GM10248 (cell line): ENCODE data around the gene SPECC1.

Source experiments
- CTCF ChIA-PET: fragments of 300-600 bp; sonication (Branson Sonifier 250); formaldehyde crosslinking; extraction: SDS; loops from one replicate; lab custom pipeline; 2021; ENCODE audit warnings: antibody characterized with exemption; lab: Yijun Ruan, JAX
- POLR2A ChIA-PET: fragments of 350-650 bp; sonication (Branson Sonifier 250); formaldehyde crosslinking; extraction: SDS; loops from one replicate; lab custom pipeline; 2020; ENCODE audit warnings: antibody characterized with exemption; lab: Yijun Ruan, JAX
- DNase-seq: peaks from one replicate; pipeline ENCODE4 v3.0.0; 2012; ENCODE audit errors: extremely low spot score
- CTCF ChIP-seq: IDR thresholded peaks from 2 replicates; pipeline ENCODE4 v1.5.1; 2012; ENCODE audit warnings: mild to moderate bottlenecking, low read depth; ENCODE audit errors: extremely low read depth, missing control alignments, control extremely low read depth

SPECC1 gene

GRCh38 chr17:20043021-20043420 lies 33.9 kb downstream of the SPECC1 start:
- ChIA-PET CTCF (interaction anchor here (0.9 to 2.3 kb wide), 5 partner anchors 11 to 50 kb away, joined by 5 to 7 read pairs (median 5); partner anchors contain the start of gene SPECC1), POLR2A (no interaction called here)
- DNase-seq: no peak
- TF ChIP-seq CTCF: no peak

- TF ChIP-seq CTCF: no peak
- no peak for DNase-seq
- ChIA-PET POLR2A (no interaction called here), CTCF (no interaction called here)
Observed at GRCh38 chr17:20045476-20045875, 36.3 kb downstream of the SPECC1 start.

GRCh38 chr17:20046629-20047028 lies 37.5 kb downstream of the SPECC1 start:
- DNase-seq: no peak
- ChIA-PET POLR2A (no interaction called here), CTCF (no interaction called here)
- TF ChIP-seq CTCF: no peak

GRCh38 chr17:20051624-20052023 lies 42.5 kb downstream of the SPECC1 start:
- ChIA-PET POLR2A (no interaction called here), CTCF (no interaction called here)
- no peak for DNase-seq
- TF ChIP-seq CTCF: no peak

- no peak for TF ChIP-seq CTCF
- POLR2A ChIA-PET: no interaction called here
- CTCF ChIA-PET: interaction anchor here (1.6 kb wide), 1 partner anchor 10 kb away, joined by 5 read pairs; no protein-coding TSS in a partner anchor
- DNase-seq: no peak
Observed at GRCh38 chr17:20053361-20053964, 44.3 kb downstream of the SPECC1 start.

GRCh38 chr17:20059728-20060188 lies 50.6 kb downstream of the SPECC1 start:
- CTCF ChIA-PET: interaction anchor here (1.0 to 1.6 kb wide), 6 partner anchors 15 to 67 kb away, joined by 3 to 5 read pairs (median 4); partner anchors contain the start of gene SPECC1
- POLR2A ChIA-PET: no interaction called here
- no peak for TF ChIP-seq CTCF
- DNase-seq: peak; percentile 47
